Erythroblast (primary cell): ENCODE results near the gene POSTN.

Experiments used
- GATA1 ChIP-seq: IDR thresholded peaks from 2 replicates; pipeline ENCODE4 v1.6.1; 2011; ENCODE audit warnings: low read depth, mild to moderate bottlenecking, control low read depth, low read length, moderate library complexity
- POLR2A ChIP-seq: IDR thresholded peaks from 2 replicates; pipeline ENCODE4 v1.6.1; 2011; ENCODE audit warnings: mild to moderate bottlenecking, low read length

- TF ChIP-seq POLR2A (no peak), GATA1 (no peak)
Observed at GRCh38 chr13:37544995-37545394, 53.6 kb downstream of the POSTN start.
